Right lobe of liver (tissue), 6 donors: ENCODE results near the gene C5orf22. TPM values are rescaled to one million over a fixed set of nuclear protein-coding genes. Genes with fewer than 3 reads are reported as not detected.
"Not testable (repeated sequence)": the region's sequence is repeated elsewhere in the genome, so short reads cannot be mapped to it uniquely, and the experiment has no call there.

ENCODE experiments used
- ATAC-seq, 4 donors: fragments of 200-7000 bp; cut with Tn5 transposase; one replicate each; pipeline ENCODE4 v1.9.1; 2020; ENCODE audit warnings: mild to moderate bottlenecking in 4 of 4, moderate library complexity in 4 of 4
- DNase-seq, 3 donors: peaks; one replicate each; pipeline ENCODE4 v3.0.0-alpha.2; 2020
- H3K27ac ChIP-seq, 3 donors: fragments of 200-600 bp; one replicate each; pipeline ENCODE4 v1.8.0; 2022
- H3K27me3 ChIP-seq, 2 donors: fragments of 200-600 bp; one replicate each; pipeline ENCODE4 v1.8.0; 2022
- H3K36me3 ChIP-seq, 4 donors: fragments of 200-600 bp; sonication (generic) in 1 of 4; one replicate each; pipeline versions ENCODE4 v1.5.1 to v1.8.0; 2017 to 2022; ENCODE audit warnings: control low read depth in 1 of 4
- H3K4me1 ChIP-seq, 4 donors: fragments of 200-600 bp; sonication (generic) in 1 of 4; one replicate each; pipeline versions ENCODE4 v1.5.1 to v1.8.0; 2017 to 2022; ENCODE audit warnings: control low read depth in 1 of 4
- H3K4me3 ChIP-seq, 3 donors: fragments of 200-600 bp; one replicate each; pipeline ENCODE4 v1.8.0; 2022
- H3K9me3 ChIP-seq, 4 donors: fragments of 200-600 bp; sonication (generic) in 1 of 4; one replicate each; pipeline versions ENCODE4 v1.5.1 to v1.8.0; 2017 to 2022; ENCODE audit warnings: control low read depth in 1 of 4
- POLR2A ChIP-seq: fragments of 450-650 bp; IDR thresholded peaks from one replicate; pipeline ENCODE4 v1.6.1; 2017; ENCODE audit warnings: antibody characterized with exemption, mild to moderate bottlenecking
- WGBS: methylation state at CpG from one replicate; pipeline ENCODE4 v1.1.6; 2018; ENCODE audit warnings: low coverage, low lambda C conversion rate; ENCODE audit not compliant: insufficient coverage; ENCODE audit errors: missing lambda C conversion rate; 5-methylcytosine and 5-hydroxymethylcytosine counted together
- intact Hi-C, 2 donors: fragments of 100-400 bp; cut with DNase I; formaldehyde crosslinking; loops; one replicate each; pipeline versions ENCODE4 v1.11.2 to v1.14.1; 2022
- small RNA-seq, 2 experiments: library from RNA; depleted of rRNA; stranded (forward); fragments of <200 nt; gene quantifications; one replicate each; pipeline ENCODE3, GENCODE V24; 2016
- total RNA-seq, 6 experiments: library from RNA; depleted of rRNA in 2 of 6; stranded (reverse); fragments of >200 nt in 2 of 6; fragmentation: NEBNext Ultra II Directional in 3 of 6; extraction: Animal tissue kit (Norgen Biotek cat#: 25700) in 3 of 6; gene quantifications; one replicate each; pipeline versions ENCODE4 v1.1.0 to v1.2.4, GENCODE V29; 2016 to 2023
- TF ChIP-seq, protein P1 (sequence below), 4 donors: fragments of 200-600 bp in 3 of 4; fragments of 450-650 bp in 1 of 4; IDR thresholded peaks; one replicate each; pipeline versions ENCODE4 v1.5.1 to v1.8.0; 2016 to 2022; ENCODE audit warnings: antibody characterized with exemption in 4 of 4, mild to moderate bottlenecking in 2 of 4
- donor health status: DM: no; HTN: yes; CAD: no.
- donor health status: DM: no; HTN: no; CAD: no.
- donor health status: DM: no; HTN: no; CAD: no.
- donor health status: DM: no; HTN: yes; CAD: no.
- donor health status: DM: no; HTN: yes; CAD: no.

Gene C5orf22
- total RNA-seq, 6 experiments from 2014 or later: 8.5 to 11.2 (median 9.7) TPM

DNA sequence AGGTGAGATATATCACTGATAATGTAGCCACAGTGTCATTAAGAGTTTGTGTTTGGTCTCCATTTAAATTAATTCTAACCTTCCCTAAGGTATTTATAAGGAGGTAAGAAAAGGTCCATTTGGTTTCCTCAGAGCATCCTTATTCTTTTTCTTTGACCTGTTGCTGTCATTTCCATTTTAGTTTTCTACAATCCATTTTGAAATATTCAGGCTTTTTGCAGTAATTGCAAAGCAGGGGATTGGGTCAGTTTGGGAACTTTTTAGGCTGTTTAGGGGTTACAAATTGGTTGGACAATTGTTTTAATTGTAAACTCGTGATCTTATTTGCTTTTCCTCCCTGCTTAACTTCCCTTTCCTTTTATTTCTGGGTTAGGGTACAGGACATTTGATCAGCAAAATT is 64.3 kb downstream of the C5orf22 start:
- TF ChIP-seq, protein P1, sequence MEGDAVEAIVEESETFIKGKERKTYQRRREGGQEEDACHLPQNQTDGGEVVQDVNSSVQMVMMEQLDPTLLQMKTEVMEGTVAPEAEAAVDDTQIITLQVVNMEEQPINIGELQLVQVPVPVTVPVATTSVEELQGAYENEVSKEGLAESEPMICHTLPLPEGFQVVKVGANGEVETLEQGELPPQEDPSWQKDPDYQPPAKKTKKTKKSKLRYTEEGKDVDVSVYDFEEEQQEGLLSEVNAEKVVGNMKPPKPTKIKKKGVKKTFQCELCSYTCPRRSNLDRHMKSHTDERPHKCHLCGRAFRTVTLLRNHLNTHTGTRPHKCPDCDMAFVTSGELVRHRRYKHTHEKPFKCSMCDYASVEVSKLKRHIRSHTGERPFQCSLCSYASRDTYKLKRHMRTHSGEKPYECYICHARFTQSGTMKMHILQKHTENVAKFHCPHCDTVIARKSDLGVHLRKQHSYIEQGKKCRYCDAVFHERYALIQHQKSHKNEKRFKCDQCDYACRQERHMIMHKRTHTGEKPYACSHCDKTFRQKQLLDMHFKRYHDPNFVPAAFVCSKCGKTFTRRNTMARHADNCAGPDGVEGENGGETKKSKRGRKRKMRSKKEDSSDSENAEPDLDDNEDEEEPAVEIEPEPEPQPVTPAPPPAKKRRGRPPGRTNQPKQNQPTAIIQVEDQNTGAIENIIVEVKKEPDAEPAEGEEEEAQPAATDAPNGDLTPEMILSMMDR (IDR thresholded peaks at IDR 0.05): no peak
- no peak for TF ChIP-seq POLR2A
- ATAC-seq: no peak
- H3K9me3 ChIP-seq: no peaks in the 10 kb centered on the region
- no peak overlapping the region for H3K27ac ChIP-seq
- no peaks in the 10 kb centered on the region for H3K4me1 ChIP-seq
- no peak overlapping the region for H3K4me3 ChIP-seq
- no peak for DNase-seq
- no peaks in the 10 kb centered on the region for H3K36me3 ChIP-seq
- WGBS: 33% methylated on average over 1 of the region's 1 CpG
- intact Hi-C loops: no loop called here
- H3K27me3 ChIP-seq: no peaks in the 10 kb centered on the region

DNA sequence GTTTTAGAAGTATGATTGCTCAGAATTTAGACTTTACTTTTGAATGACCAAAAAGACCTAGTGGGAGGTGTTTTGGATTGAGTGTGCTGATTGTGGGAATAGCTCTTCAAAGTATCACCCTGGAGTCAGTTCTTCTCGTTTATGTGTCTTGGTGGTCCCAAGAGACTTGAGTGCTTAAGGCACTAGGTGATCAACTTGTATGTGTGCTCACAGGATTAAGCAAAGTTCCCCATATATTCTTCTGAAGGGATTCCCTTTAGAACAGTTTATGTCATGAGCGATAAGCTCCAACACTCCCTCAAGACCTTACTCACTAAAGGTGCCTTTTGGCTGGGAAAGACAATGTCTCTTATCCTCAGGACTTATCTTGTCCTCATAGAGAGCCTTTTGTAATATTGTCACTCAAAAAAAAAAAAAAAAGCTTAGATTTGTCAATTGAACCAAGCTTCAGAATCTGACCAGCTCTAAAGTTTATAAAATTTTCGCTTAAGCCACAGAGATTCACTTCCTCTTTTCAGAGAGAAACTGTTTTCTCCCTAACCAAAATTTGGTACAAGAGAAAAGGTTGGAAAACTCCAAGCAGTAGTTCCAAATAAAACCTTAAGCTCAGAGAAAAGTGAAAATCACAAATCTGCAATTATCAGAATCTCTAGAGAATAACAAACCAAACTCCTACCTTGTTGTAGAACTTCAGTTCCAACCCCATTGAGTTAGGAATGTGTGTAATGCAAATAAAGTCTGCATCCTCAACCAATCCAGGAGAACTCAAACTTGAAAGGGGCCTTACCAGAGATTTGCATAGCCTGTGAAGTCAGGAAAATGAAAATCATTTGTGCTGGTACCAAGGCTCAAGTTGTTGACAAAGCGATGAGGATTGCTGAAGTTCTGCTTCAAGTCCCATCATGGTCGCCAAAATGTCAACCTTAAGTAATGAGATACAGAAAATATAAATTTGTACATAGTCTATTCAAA is 66.8 kb downstream of the C5orf22 start:
- no peak for TF ChIP-seq POLR2A
- TF ChIP-seq, protein P1 (IDR thresholded peaks at IDR 0.05): no peak
- WGBS: 66% methylated on average over 5 of the region's 5 CpGs
- H3K4me3 ChIP-seq: no peak overlapping the region
- no peak overlapping the region for H3K27ac ChIP-seq
- no peaks in the 10 kb centered on the region for H3K36me3 ChIP-seq
- DNase-seq: no peak
- no peaks in the 10 kb centered on the region for H3K27me3 ChIP-seq
- ATAC-seq: no peak
- no peaks in the 10 kb centered on the region for H3K4me1 ChIP-seq
- intact Hi-C loops: no loop called here
- H3K9me3 ChIP-seq: no peaks in the 10 kb centered on the region

DNA sequence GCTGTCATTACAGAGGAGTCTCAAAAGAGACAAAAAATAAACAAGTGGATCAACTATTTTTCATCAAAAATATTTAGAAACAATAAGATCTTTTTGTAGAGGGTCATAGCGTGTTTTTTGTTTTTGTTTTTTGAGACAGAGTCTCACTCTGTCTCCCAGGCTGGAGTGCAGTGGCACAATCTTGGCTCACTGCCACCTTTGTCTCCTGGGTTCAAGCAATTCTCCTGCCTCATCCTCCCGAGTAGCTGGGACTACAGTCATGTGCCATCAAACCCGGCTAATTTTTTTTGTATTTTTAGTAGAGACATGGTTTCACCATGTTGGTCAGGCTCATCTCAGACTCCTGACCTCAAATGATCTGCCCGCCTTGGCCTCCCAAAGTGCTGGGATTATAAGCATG is 70.2 kb downstream of the C5orf22 start:
- H3K27me3 ChIP-seq, H3K9me3 ChIP-seq, ATAC-seq, H3K4me3 ChIP-seq, DNase-seq, H3K4me1 ChIP-seq, intact Hi-C loops, H3K36me3 ChIP-seq, H3K27ac ChIP-seq: not testable (repeated sequence)
- 76% methylated on average over 4 of the region's 4 CpGs for WGBS

DNA sequence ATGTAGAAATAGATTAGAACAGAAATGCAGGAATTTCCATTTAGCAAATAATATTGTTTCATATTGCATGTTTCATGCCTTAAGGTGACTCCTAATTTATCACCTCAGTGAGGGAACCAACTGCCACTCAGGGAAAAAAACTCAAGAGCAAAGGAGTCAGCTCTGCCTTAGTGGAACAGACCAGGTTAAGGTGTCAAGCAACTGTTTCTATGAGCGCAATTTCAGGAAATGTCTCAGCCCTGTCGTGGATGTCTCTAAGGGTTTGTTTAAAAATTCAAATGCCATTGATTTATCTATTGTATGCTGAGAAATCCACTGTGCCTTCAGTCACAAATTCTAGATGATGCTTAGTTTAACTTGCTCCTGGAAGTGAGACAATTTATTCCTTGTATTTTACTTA is 72.1 kb downstream of the C5orf22 start:
- no peak overlapping the region for H3K27ac ChIP-seq
- DNase-seq: no peak
- ATAC-seq: no peak
- H3K4me1 ChIP-seq: no peaks in the 10 kb centered on the region
- H3K36me3 ChIP-seq: no peaks in the 10 kb centered on the region
- intact Hi-C loops: no loop called here
- TF ChIP-seq POLR2A: no peak
- 57% methylated on average over 2 of the region's 2 CpGs for WGBS
- no peaks in the 10 kb centered on the region for H3K27me3 ChIP-seq
- no peak overlapping the region for H3K4me3 ChIP-seq
- no peaks in the 10 kb centered on the region for H3K9me3 ChIP-seq

DNA sequence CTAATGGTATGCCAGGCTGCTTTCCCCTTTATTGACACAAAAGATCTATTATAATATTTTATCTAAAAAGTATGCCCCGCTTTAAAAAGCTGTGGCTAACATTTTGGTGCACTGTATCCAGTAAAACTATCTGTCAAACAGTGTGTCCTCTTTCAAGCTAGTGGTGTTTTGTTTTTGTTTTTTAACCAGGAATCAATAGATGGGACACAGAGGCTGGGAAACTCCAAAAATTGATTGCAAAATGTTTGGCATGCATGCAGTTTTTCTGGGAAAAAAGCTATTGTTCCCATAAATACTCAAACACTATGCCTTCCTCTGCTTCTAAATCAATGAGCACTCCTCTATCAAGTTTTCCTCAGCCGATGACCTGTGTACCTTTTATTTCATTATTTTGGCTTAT is 72.5 kb downstream of the C5orf22 start:
- H3K4me1 ChIP-seq: no peaks in the 10 kb centered on the region
- DNase-seq: no peak
- no peaks in the 10 kb centered on the region for H3K9me3 ChIP-seq
- TF ChIP-seq, protein P1 (IDR thresholded peaks at IDR 0.05): no peak
- TF ChIP-seq POLR2A: no peak
- H3K27ac ChIP-seq: no peak overlapping the region
- ATAC-seq: peak; percentile 31 to 81 (median 70)
- 50% methylated on average over 2 of the region's 2 CpGs for WGBS
- H3K27me3 ChIP-seq: no peaks in the 10 kb centered on the region
- H3K4me3 ChIP-seq: no peak overlapping the region
- no peaks in the 10 kb centered on the region for H3K36me3 ChIP-seq
- intact Hi-C loops: no loop called here

Small RNA genes within 50 kb of the gene (small RNA-seq; reads per million reads assigned to genes)
- gene RF00019 (0 reads per million in 2 experiments), gene RNU6-363P (0 reads per million in 2 experiments)

Other genes starting within 250 kb of the C5orf22 start
- 10 to 100 TPM; 13.0 to 21.0 (median 18.5) TPM for gene DROSHA, start 208 bp upstream of the C5orf22 start, total RNA-seq
- gene PDZD2, start 106.8 kb downstream of the C5orf22 start, total RNA-seq: 1 to 10 TPM in 2 of 6 experiments, under 1 TPM in 4; 0.43 to 1.9 (median 0.88) TPM